GM18858 (cell line): ENCODE results near the gene CASP12.

Source experiments
- ATAC-seq: cut with Tn5 transposase; IDR thresholded peaks from one replicate; pipeline ENCODE4 v1.9.1; 2021; ENCODE audit not compliant: unreplicated experiment

The CASP12 gene

GRCh38 chr11:104892723-104893511, 5.3 kb downstream of the CASP12 start:
- ATAC-seq: no peak

- no peak for ATAC-seq
Observed at GRCh38 chr11:104891135-104891534, 7.1 kb downstream of the CASP12 start.

GRCh38 chr11:104883342-104883741, 14.9 kb downstream of the CASP12 start:
- no peak for ATAC-seq

- ATAC-seq: peak; percentile 65
Observed at GRCh38 chr11:104881117-104881794, 17.0 kb downstream of the CASP12 start.

- ATAC-seq: no peak
Observed at GRCh38 chr11:104879514-104880190, 18.6 kb downstream of the CASP12 start.

GRCh38 chr11:104876861-104877431, 21.3 kb downstream of the CASP12 start:
- peak; percentile 46 for ATAC-seq

- ATAC-seq: no peak
Observed at GRCh38 chr11:104876324-104876723, 21.9 kb downstream of the CASP12 start.

GRCh38 chr11:104873252-104873651, 25.0 kb downstream of the CASP12 start:
- no peak for ATAC-seq

- no peak for ATAC-seq
Observed at GRCh38 chr11:104872393-104872792, 25.9 kb downstream of the CASP12 start.

- no peak for ATAC-seq
Observed at GRCh38 chr11:104870910-104871309, 27.4 kb downstream of the CASP12 start.

- no peak for ATAC-seq
Observed at GRCh38 chr11:104866815-104867214, 31.4 kb downstream of the CASP12 start.

- ATAC-seq: peak; percentile 54
Observed at GRCh38 chr11:104858882-104859775, 39.1 kb downstream of the CASP12 start.

- no peak for ATAC-seq
Observed at GRCh38 chr11:104856607-104857006, 41.7 kb downstream of the CASP12 start.

GRCh38 chr11:104855965-104856364, 42.3 kb downstream of the CASP12 start:
- ATAC-seq: no peak

GRCh38 chr11:104853276-104853675, 45.0 kb downstream of the CASP12 start:
- no peak for ATAC-seq

- no peak for ATAC-seq
Observed at GRCh38 chr11:104852811-104853210, 45.4 kb downstream of the CASP12 start.

GRCh38 chr11:104846216-104846615, 52.0 kb downstream of the CASP12 start:
- ATAC-seq: no peak

- ATAC-seq: no peak
Observed at GRCh38 chr11:104844451-104844850, 53.8 kb downstream of the CASP12 start.

GRCh38 chr11:104843150-104843836, 55.0 kb downstream of the CASP12 start:
- ATAC-seq: peak; percentile 63

- ATAC-seq: no peak
Observed at GRCh38 chr11:104841973-104842525, 56.2 kb downstream of the CASP12 start.
